ENCODE results near the gene WDR27. TPM values are rescaled to one million over a fixed set of nuclear protein-coding genes. Genes with fewer than 3 reads are reported as not detected.

WDR27 gene
- total RNA-seq, 1 experiment from 2014 or later, result 18.0 TPM

DNA sequence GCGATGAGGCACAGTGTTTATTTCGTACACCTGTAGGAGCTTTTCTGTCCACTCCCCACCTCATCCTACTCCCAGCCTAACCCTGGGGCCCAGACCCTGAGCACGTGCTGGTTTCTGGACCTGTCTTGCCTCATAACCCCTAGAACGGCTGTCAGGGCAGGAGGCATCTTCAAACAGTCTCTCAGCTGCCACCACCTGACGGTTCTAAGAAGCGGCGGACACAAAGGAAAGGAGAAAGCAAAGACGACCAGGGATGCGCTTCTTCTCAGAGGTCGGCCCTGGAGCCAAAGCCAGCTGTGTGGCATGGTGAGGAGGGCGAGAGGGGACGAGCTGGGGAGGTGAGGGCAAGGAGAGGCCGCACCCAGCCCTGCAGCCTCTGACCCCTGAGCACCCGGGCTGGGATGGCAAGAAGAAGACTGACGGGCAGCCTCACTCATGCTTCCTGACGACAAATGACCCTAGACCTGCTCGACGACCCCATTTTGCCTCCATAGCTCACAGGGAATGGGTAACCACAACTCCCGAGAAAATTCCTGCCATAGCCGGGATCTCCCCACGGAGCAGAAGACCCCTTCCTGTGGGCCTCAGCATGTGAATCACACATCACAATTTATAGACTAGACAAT, 62.1 kb downstream of the WDR27 start:
- no peak for DNase-seq
- Histone ChIP-seq H3K4me3 (no peak overlapping the region), H3K36me3 (peaks cover 5% of the 10 kb centered on the region; the same call in 1 of the 2 replicates), H3K9me3 (no peaks in the 10 kb centered on the region), H3K27me3 (no peaks in the 10 kb centered on the region)

GRCh38 chr6:169638915-169639314, 62.9 kb downstream of the WDR27 start:
- DNase-seq, result no peak
- H3K4me3 ChIP-seq, result no peak overlapping the region
- no peaks in the 10 kb centered on the region for H3K27me3 ChIP-seq
- H3K9me3 ChIP-seq, result no peaks in the 10 kb centered on the region
- peaks cover 8% of the 10 kb centered on the region for H3K36me3 ChIP-seq

DNA sequence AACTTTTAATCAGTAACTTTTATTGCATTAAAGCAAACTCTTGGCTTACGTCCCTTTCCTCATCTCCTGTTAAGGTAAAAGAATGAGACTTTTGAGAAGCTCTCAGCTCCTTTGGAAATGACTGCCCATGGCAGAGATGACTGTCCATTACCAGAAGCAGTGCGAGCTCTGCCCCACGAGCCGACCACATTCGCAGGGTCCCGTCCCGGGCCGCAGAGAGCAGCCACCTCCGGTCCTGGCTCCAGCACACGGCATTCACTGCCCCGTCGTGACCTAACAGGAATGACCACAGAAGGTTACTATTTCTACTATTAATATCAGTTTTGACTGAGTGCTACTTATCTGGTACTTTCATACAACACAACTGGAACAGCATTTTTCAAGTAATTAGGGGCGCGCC, 63.4 kb downstream of the WDR27 start:
- peaks cover 12% of the 10 kb centered on the region for H3K36me3 ChIP-seq
- H3K4me3 ChIP-seq, result no peak overlapping the region
- H3K9me3 ChIP-seq, result no peaks in the 10 kb centered on the region
- H3K27me3 ChIP-seq, result no peaks in the 10 kb centered on the region
- no peak for DNase-seq

GRCh38 chr6:169635345-169635744, 66.5 kb downstream of the WDR27 start:
- no peak for DNase-seq
- Histone ChIP-seq H3K4me3 (no peak overlapping the region), H3K9me3 (no peaks in the 10 kb centered on the region), H3K36me3 (peaks cover 14% of the 10 kb centered on the region), H3K27me3 (no peaks in the 10 kb centered on the region)

DNA sequence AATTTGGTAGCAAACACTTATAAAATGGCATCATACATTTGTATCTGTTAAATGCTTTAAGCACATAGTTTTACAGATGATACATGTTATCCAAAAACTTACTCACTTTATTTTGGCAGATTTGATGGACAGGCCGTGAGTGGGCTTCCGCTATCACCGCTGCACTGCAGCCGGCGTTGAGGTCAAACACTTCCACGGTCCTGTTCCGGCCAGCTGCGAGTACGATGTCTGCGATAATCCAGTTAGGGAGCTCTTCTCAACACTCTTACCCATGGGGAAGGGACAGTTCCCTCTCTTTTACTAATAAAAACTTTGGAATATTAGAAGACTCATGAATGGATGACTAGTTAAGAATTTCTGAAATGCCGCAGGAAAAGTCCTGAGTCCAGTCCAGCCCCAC, 69.0 kb downstream of the WDR27 start:
- DNase-seq, result no peak
- Histone ChIP-seq H3K4me3 (no peak overlapping the region), H3K36me3 (peaks cover 14% of the 10 kb centered on the region), H3K27me3 (no peaks in the 10 kb centered on the region), H3K9me3 (no peaks in the 10 kb centered on the region)

- Histone ChIP-seq H3K27me3 (no peaks in the 10 kb centered on the region), H3K9me3 (peaks cover 2% of the 10 kb centered on the region; the same call in 1 of the 2 replicates), H3K36me3 (peaks cover 17% of the 10 kb centered on the region), H3K4me3 (no peak overlapping the region)
- no peak for DNase-seq
Observed at GRCh38 chr6:169629256-169629655, 72.6 kb downstream of the WDR27 start.

DNA sequence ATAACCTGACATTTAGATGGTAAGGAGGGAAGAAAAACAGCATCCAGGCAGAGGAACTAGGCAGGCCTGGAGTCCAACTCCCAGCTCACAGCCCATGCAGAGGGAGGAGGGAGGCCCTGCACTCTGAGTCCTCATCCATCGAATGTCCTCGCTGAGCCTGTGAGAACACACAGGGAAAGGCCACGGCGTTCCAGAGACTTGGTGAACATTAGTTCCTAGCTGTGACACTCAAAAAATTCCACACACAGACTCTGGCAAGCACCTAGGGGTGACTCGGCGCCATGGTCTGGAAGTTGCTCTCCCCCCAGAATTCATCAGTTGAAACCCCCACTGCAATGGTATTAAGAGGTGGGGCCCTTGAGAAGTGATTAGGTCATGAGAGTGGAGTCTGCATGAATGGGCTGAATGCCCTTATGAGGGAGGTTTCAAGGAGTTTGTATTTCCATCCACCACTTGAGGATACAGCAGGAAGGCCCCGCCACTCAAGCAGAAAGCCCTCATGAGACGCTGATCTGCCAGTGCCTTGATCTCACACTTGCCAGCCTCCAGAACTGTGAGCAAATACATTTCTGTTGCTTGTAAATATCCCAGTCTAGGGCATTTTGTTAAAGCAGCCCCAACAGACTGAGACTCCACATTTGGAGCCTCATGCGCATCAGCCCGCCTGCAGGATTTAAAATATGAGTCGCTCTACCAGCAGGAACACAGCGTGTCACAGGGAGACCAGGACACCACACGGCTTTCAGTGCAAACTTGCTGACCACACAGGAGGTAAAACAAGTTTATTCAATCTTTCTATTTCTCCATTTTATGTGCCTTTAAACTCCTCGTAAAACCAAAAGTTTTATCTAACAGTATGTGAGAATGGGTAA, 73.9 kb downstream of the WDR27 start:
- Histone ChIP-seq H3K36me3 (peaks cover 20% of the 10 kb centered on the region), H3K27me3 (no peaks in the 10 kb centered on the region), H3K9me3 (peaks cover 10% of the 10 kb centered on the region), H3K4me3 (no peak overlapping the region)
- DNase-seq, result no peak

DNA sequence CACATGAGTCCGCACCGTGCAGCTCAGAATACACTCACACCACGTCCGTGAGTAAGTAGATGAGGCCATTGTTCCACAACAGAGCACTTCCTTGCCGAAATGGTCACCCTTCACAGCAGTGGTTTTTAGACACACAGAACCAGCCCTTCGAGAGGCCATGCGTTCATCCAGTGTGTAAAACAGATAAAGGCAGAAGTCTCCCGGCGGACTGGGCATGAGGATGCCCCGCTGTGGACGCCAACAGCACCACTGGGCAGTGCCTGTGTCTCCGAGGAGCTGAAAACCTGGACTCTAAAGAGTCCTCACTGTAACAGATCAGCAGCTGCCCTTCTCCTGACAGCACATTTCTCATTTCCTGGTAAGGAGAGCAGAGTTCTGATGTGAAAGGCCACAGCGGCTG, 75.2 kb downstream of the WDR27 start:
- no peaks in the 10 kb centered on the region for H3K27me3 ChIP-seq
- DNase-seq, result no peak

DNA sequence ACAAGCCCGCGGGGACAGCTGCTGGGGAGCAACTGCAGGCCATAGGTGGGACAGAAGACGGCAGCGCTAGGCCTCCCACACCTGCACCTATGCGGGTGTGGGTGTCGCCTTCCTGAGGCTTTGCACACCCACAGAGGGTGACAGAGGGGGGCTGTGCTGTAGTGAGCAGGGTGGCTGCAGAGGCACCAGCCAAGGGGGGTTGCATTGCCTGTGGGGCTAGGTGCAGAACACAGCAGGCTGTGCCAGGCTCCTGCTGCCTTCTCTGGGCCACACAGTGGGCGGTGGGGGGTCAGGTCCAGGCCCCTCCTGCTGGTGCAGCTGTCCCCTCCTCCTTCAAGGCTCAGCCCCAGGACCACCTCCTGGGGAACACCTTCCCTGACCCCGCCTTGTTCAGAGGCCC, 75.7 kb downstream of the WDR27 start:
- no peak overlapping the region for H3K4me3 ChIP-seq
- peaks cover 10% of the 10 kb centered on the region for H3K9me3 ChIP-seq
- H3K27me3 ChIP-seq, result no peaks in the 10 kb centered on the region
- H3K36me3 ChIP-seq, result peaks cover 25% of the 10 kb centered on the region
- no peak for DNase-seq

More for the DNA sequence above, 75.2 kb downstream of the WDR27 start:
- Histone ChIP-seq H3K9me3 (peaks cover 10% of the 10 kb centered on the region), H3K4me3 (no peak overlapping the region), H3K36me3 (peaks cover 25% of the 10 kb centered on the region)

DNA sequence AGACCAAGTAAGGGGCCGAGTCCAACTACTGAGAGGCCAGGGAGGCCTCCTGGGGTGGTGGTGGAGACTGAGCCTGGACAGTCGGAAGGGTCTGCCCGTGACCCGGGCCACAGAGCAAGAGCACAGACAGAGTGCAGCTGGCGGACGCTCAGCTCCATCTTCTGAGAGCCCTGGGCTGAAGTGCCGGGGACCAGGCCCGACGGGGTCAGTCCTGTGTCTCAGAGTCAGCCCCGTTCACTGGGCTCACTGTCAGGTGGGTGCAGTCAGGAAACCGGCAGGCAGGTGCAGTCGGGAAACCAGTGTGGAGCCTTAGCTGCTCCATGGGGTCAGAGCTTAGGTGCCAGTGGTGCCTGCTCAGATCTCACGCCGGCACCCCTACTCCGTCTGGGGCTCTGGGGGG, 76.5 kb downstream of the WDR27 start:
- H3K9me3 ChIP-seq, result peaks cover 11% of the 10 kb centered on the region
- H3K36me3 ChIP-seq, result peaks cover 29% of the 10 kb centered on the region
- no peak for DNase-seq
- H3K4me3 ChIP-seq, result no peak overlapping the region
- no peaks in the 10 kb centered on the region for H3K27me3 ChIP-seq

DNA sequence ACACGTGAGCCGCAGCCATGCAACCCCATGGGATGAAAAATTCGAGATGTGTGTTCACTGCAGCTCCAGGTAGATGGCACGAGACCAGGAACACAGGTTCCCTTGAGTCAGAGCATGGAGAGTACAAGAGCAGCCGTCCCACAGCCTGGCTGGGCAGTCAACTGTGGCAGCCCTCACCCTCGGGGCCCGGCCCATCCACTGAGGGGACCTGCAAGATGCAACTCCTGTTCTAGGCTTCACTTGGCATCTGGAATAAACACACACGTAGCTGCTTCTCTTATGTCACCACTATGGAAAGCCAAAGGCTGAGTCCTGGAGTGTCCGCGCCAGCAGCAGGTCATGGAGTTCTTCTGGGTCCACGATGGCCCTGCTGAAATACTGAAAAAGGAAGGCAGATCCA, 77.0 kb downstream of the WDR27 start:
- Histone ChIP-seq H3K9me3 (peaks cover 11% of the 10 kb centered on the region), H3K36me3 (peaks cover 29% of the 10 kb centered on the region), H3K4me3 (no peak overlapping the region), H3K27me3 (no peaks in the 10 kb centered on the region)
- DNase-seq, result no peak

DNA sequence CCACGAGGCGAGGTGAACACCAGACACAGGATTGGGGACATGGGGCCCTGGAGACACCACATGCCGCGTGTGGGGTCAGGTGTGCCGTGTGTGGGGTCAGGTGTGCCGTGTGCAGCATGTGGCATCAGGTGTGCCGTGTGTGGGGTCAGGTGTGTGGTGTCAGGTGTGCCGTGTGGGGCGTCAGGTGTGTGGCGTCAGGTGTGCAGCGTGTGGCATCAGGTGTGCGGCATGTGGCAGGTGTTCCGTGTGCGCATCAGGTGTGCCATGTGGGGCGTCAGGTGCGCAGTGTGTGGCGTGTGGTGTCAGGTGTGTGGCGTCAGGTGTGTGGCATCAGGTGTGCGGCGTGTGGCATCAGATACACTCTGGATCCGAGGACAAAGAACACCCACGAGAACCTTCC, 77.9 kb downstream of the WDR27 start:
- no peaks in the 10 kb centered on the region for H3K27me3 ChIP-seq
- DNase-seq, result no peak
- H3K36me3 ChIP-seq, result peaks cover 29% of the 10 kb centered on the region
- no peak overlapping the region for H3K4me3 ChIP-seq
- peaks cover 11% of the 10 kb centered on the region for H3K9me3 ChIP-seq

- Histone ChIP-seq H3K36me3 (peaks cover 29% of the 10 kb centered on the region), H3K4me3 (no peak overlapping the region), H3K9me3 (peaks cover 11% of the 10 kb centered on the region), H3K27me3 (no peaks in the 10 kb centered on the region)
- no peak for DNase-seq
Observed at GRCh38 chr6:169623343-169623742, 78.5 kb downstream of the WDR27 start.

GRCh38 chr6:169622618-169623017, 79.2 kb downstream of the WDR27 start:
- no peak overlapping the region for H3K4me3 ChIP-seq
- H3K36me3 ChIP-seq, result peaks cover 29% of the 10 kb centered on the region
- no peaks in the 10 kb centered on the region for H3K27me3 ChIP-seq
- DNase-seq, result no peak
- H3K9me3 ChIP-seq, result peaks cover 11% of the 10 kb centered on the region

DNA sequence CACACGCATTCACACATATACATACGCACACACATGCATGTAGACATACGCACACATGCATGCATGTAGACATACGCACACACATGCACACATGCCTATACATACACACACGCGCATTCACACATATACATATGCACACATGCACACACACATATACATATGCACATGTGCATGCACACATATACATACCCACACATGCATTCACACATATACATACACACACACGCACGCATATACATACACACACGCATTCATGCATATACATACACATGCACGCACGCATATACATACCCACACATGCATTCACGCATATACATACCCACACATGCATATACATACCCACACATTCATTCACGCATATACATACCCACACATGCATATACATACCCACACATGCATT, 80.5 kb downstream of the WDR27 start:
- no peak for DNase-seq
- peaks cover 32% of the 10 kb centered on the region for H3K36me3 ChIP-seq
- H3K27me3 ChIP-seq, result no peaks in the 10 kb centered on the region
- no peak overlapping the region for H3K4me3 ChIP-seq
- peaks cover 11% of the 10 kb centered on the region for H3K9me3 ChIP-seq

DNA sequence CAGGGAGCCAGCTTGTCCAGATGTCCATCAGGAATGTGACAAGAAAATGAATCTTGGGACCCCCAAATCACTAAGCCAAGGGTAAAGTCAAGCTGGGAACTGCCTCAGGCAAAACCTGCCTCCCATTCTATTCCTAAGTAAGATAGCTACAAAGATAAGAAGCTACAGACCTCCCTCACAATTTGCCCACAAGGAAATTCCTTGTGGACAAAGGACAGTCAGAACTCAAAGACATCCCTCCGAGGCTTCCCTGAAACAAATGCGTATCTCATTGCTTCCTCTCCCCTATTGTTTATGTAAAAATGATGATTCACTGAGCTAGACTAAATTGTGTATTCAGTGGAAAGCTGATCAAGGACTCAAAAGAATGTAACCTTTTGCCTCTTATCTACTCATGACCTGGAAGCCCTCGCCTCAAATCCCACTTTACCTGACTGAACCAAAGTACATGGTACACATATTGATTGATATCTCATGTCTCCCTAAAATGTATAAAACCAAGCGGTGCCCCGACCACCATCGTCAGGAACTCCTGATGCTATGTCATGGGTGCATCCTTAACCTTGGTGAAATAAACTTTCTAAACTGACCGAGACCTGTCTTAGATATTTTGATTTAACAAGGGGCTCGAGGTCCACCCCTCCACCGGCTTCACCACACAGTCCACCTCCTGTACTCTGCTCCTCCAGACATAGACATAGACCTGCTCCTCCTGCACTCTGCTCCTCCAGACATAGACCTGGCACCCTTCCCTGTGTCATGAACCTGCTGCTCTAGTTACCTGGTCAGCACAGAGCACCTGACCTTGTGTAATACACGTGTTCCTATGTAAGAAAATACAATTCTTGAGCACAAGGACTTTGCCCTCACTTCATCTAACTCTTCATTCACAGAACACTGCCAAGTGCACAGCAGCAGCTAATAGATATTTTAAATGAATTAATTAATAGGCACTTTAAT, 81.4 kb downstream of the WDR27 start:
- H3K9me3 ChIP-seq, result peaks cover 11% of the 10 kb centered on the region
- no peaks in the 10 kb centered on the region for H3K27me3 ChIP-seq
- no peak for DNase-seq
- peaks cover 32% of the 10 kb centered on the region for H3K36me3 ChIP-seq
- no peak overlapping the region for H3K4me3 ChIP-seq

- Histone ChIP-seq H3K27me3 (no peaks in the 10 kb centered on the region), H3K36me3 (peaks cover 27% of the 10 kb centered on the region), H3K9me3 (peaks cover 11% of the 10 kb centered on the region), H3K4me3 (no peak overlapping the region)
- DNase-seq, result no peak
Observed at GRCh38 chr6:169619650-169620049, 82.2 kb downstream of the WDR27 start.
